ENCODE measurements around the gene NAA10. TPM values are rescaled to one million over a fixed set of nuclear protein-coding genes. Genes with fewer than 3 reads are reported as not detected.

NAA10 gene
- total RNA-seq, 3 donors from 2014 or later = 52.2 to 72.3 (median 68.9) TPM

DNA sequence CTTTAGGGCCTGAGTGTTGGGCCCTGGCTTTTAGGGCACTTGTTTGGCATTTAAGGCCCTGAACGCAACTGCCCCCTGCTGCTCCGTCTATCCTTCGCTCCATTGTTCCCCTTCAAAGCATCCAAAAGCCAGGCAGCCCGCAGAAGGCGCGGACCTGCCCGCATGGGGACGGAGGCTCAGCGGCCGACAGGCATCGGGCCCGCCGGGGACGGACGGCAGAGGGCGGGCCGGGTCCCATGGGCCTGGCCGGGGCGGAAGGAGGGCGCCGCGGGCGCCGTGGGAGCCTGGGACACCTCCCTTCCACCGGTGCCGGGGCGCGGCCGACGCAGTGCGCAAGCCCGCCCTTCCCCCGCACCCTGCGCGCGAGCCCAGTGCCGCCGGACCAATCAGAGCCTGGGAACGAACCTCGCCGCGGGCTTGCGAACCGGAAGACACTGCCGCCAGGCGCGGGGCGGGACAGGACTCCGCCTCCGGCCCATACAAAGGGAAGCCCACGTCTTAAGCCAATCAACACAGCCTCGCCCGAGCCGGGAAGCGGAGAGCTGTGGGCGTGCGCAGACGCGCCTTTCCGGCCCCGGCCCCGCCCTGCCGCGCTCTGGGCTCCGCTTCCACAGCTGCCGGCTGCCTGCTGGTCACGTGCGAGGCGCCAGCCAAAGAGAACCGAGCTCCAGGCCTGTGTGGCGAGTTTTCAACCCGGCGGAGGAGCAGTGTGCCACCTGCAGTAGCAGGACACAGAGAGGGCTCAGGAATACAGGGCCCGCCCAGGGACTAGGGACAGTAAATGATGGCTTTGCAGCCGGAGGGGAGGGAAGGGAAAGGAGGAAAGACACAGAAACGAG is 6.7 kb downstream of the NAA10 start:
- ATAC-seq = peak; percentile 86
- peak; percentile 92 to 99 (median 95) for DNase-seq
- peaks cover 10% of the 10 kb centered on the region for H3K4me1 ChIP-seq (ENCODE audit: low read depth)
- TF ChIP-seq, protein P1, sequence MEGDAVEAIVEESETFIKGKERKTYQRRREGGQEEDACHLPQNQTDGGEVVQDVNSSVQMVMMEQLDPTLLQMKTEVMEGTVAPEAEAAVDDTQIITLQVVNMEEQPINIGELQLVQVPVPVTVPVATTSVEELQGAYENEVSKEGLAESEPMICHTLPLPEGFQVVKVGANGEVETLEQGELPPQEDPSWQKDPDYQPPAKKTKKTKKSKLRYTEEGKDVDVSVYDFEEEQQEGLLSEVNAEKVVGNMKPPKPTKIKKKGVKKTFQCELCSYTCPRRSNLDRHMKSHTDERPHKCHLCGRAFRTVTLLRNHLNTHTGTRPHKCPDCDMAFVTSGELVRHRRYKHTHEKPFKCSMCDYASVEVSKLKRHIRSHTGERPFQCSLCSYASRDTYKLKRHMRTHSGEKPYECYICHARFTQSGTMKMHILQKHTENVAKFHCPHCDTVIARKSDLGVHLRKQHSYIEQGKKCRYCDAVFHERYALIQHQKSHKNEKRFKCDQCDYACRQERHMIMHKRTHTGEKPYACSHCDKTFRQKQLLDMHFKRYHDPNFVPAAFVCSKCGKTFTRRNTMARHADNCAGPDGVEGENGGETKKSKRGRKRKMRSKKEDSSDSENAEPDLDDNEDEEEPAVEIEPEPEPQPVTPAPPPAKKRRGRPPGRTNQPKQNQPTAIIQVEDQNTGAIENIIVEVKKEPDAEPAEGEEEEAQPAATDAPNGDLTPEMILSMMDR (IDR thresholded peaks at IDR 0.05) = no peak
- peak overlapping the region; percentile 19 for H3K4me3 ChIP-seq
- H3K36me3 ChIP-seq (ENCODE audit: low read depth) = no peaks in the 10 kb centered on the region
- no peaks in the 10 kb centered on the region for H3K9me3 ChIP-seq
- intact Hi-C loops (cut with DNase I, micrococcal nuclease) = no loop called here

DNA sequence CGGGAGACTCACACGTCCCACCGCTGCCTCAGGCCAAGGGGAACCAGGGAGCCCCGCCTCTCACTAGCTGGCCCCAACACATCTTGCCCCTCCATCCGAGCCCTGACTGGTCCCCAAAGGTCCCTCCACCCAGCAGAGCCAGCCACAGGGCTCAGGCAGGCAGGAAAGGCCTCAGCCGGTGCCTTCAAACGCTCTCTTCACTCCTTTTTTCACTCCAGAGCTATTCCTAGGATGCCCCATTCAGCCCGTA is 7.2 kb downstream of the NAA10 start:
- ATAC-seq = no peak
- TF ChIP-seq, protein P1 (IDR thresholded peaks at IDR 0.05) = no peak
- H3K4me1 ChIP-seq (ENCODE audit: low read depth) = peaks cover 10% of the 10 kb centered on the region
- no peak for DNase-seq
- H3K9me3 ChIP-seq = no peaks in the 10 kb centered on the region
- intact Hi-C loops (cut with DNase I, micrococcal nuclease) = no loop called here
- peak overlapping the region; percentile 19 for H3K4me3 ChIP-seq
- H3K36me3 ChIP-seq (ENCODE audit: low read depth) = no peaks in the 10 kb centered on the region

DNA sequence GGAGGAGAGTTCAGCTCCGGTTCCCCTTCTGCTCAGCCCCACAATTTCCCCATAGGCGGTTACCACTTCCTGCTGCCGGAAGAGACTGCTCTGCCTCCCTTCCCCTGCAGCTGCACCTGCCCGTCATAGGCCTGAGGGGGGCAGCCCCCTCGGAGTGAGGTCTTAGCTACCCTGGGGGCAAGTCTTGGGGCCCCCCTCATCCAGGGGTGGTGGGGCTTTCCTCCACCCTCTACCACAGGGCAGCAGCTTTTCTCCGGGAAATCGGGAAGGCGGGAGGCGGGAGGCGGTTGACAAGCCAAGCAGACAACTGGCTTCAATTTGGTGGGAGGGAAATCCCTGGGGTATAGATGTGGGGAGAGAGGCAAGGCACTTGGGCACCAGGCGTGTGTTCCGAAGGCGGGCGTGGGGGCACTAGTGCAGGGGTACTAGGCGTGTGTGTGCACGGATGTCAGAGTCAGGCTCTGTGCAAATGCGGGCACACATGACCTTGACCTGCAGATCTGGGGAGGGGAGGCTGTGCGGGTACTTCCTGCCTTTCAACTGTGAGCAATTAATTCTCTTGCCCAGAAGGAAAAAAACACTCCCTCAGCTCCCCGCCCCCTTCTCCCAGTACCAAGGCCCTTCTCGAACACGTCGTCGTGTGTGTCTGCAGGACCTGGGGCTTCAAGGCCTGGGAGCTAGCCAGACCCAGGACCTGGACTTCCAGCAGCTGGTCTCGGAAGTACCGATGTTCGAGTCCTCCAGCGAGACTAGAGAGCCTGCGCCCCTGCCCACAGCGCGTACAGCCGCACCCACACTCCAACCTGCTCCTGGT is 7.8 kb downstream of the NAA10 start:
- TF ChIP-seq, protein P1 (IDR thresholded peaks at IDR 0.05) = no peak
- Histone ChIP-seq H3K4me1 (ENCODE audit: low read depth) (peaks cover 10% of the 10 kb centered on the region), H3K9me3 (no peaks in the 10 kb centered on the region), H3K36me3 (ENCODE audit: low read depth) (no peaks in the 10 kb centered on the region), H3K4me3 (peak overlapping the region; percentile 19)
- DNase-seq (peak; percentile 66 to 87 (median 71)), ATAC-seq (peak; percentile 50)
- intact Hi-C loops (cut with DNase I, micrococcal nuclease) = no loop called here

DNA sequence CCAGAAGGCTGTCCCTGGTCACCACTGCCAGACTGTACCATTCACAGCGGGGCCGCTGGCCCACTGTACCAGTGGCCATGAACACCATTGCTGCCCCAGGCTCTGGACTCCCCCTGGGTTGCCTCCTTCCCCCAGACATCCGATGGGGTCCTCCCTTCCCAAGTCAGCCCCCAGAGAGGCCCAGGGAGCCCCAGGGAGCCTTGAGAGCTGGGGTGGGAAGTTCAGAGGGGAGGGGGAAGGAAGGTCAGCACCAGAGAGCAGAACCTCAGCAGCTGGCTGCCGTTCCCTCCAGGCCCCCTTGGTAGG is 8.3 kb downstream of the NAA10 start:
- TF ChIP-seq, protein P1 (IDR thresholded peaks at IDR 0.05) = no peak
- peak in 1 of 3 donors; percentile 68 for DNase-seq
- Histone ChIP-seq H3K4me1 (ENCODE audit: low read depth) (peaks cover 10% of the 10 kb centered on the region), H3K36me3 (ENCODE audit: low read depth) (no peaks in the 10 kb centered on the region), H3K4me3 (peak overlapping the region; percentile 6), H3K9me3 (no peaks in the 10 kb centered on the region)
- intact Hi-C loops (cut with DNase I, micrococcal nuclease) = no loop called here
- ATAC-seq = no peak

DNA sequence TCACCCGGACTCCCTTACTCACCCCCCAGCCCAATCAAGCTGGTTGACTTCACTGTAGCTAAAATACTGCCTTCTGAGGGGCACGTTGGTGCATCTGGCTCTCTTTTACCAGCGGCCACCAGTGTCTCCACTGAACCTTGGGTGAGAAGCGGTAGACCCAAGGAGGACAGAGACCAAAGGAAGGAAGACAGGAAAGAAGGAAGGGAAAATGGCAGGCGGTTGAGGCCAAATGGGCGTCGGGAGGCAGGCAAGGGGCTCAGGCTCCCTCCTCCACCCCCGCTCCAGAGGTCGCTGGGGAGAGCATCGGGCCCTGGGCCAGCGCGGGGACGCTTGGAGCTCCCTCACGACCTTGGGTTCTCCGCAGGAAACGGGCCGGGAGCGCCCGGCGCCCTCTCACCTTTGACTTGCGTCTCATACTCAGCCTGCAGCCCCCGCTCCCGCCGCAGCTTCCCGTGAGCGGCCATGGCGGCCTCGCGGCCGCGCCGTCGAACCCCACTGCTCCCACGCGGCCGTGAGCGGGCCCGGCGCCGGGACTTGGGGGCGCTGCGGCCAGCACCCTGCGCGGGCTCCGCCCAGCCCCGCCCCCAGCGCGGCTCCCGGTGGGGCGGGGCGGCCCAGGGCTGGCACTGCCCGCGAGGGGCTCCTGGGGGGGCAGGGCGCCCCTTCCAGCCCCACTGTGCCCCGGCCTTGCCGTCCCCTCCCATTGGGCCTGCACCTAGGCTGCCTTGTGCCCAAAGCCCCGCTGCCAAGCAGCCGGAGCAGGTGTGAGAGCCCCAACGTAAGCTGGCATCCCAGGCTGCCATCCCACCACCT is 8.9 kb downstream of the NAA10 start, which contains the start of gene ARHGAP4:
Gene ARHGAP4, minus strand, starts transcription at position 526 of the 813 bp plus-strand sequence. Its CDS starts 62 bp downstream, at position 464.
- ATAC-seq (peak; percentile 9), DNase-seq (peak in 2 of 3 donors; percentile 62 to 75)
- Histone ChIP-seq H3K36me3 (ENCODE audit: low read depth) (no peaks in the 10 kb centered on the region), H3K4me1 (ENCODE audit: low read depth) (peaks cover 10% of the 10 kb centered on the region), H3K9me3 (no peaks in the 10 kb centered on the region), H3K4me3 (peak within 1 kb of the TSS; percentile 6)
- TF ChIP-seq, protein P1 (IDR thresholded peaks at IDR 0.05) = no peak
- intact Hi-C loops (cut with DNase I, micrococcal nuclease) = no loop called here
